Endodermal cell (in vitro differentiated cells): Measurements from ENCODE around the gene DUOXA2. TPM values are rescaled to one million over a fixed set of nuclear protein-coding genes. Genes with fewer than 3 reads are reported as not detected.

Experiments
- DNase-seq: peaks from one replicate; pipeline ENCODE4 v3.0.0-alpha.2; 2017
- H3K27ac ChIP-seq: 2 replicates; pipeline ENCODE4 v1.5.1; 2013; ENCODE audit warnings: mild to moderate bottlenecking, low read depth, low read length, moderate library complexity
- H3K27me3 ChIP-seq: 2 replicates; pipeline ENCODE4 v1.6.1; 2013; ENCODE audit warnings: mild to moderate bottlenecking, low read length, moderate library complexity; ENCODE audit not compliant: insufficient read depth, control insufficient read depth, poor library complexity, severe bottlenecking
- H3K36me3 ChIP-seq: 2 replicates; pipeline ENCODE4 v1.7.0; 2013; ENCODE audit warnings: mild to moderate bottlenecking, low read length, moderate library complexity; ENCODE audit not compliant: control insufficient read depth, insufficient read depth
- H3K4me1 ChIP-seq: one replicate; pipeline ENCODE4 v1.7.0; 2013; ENCODE audit warnings: low read length; ENCODE audit not compliant: control insufficient read depth, insufficient read depth
- H3K4me3 ChIP-seq: 2 replicates; pipeline ENCODE4 v1.5.1; 2013; ENCODE audit warnings: mild to moderate bottlenecking, low read length, moderate library complexity
- H3K9ac ChIP-seq: 2 replicates; pipeline ENCODE4 v1.6.1; 2013; ENCODE audit warnings: mild to moderate bottlenecking, low read length, moderate library complexity; ENCODE audit not compliant: poor library complexity, severe bottlenecking; ENCODE audit errors: extremely low read depth
- H3K9me3 ChIP-seq: 2 replicates; pipeline ENCODE4 v1.6.1; 2013; ENCODE audit warnings: mild to moderate bottlenecking, low read length, moderate library complexity; ENCODE audit not compliant: control insufficient read depth
- H3K27ac Mint-ChIP-seq: 2 replicates; pipeline ENCODE4 v1.8.0; 2020; ENCODE audit warnings: mixed read lengths
- H3K27me3 Mint-ChIP-seq: 2 replicates; pipeline ENCODE4 v1.8.0; 2021; ENCODE audit warnings: mild to moderate bottlenecking, mixed read lengths; ENCODE audit not compliant: insufficient read depth
- H3K36me3 Mint-ChIP-seq: 2 replicates; pipeline ENCODE4 v1.8.0; 2020; ENCODE audit warnings: low read depth, mixed read lengths
- H3K4me1 Mint-ChIP-seq: 2 replicates; pipeline ENCODE4 v1.8.0; 2020; ENCODE audit warnings: mixed read lengths
- H3K4me3 Mint-ChIP-seq: 2 replicates; pipeline ENCODE4 v1.8.0; 2020; ENCODE audit warnings: mild to moderate bottlenecking, moderate library complexity, mixed read lengths
- H3K9me3 Mint-ChIP-seq: 2 replicates; pipeline ENCODE4 v1.8.0; 2020; ENCODE audit warnings: mild to moderate bottlenecking, mixed read lengths
- WGBS, 2 experiments: methylation state at CpG; one replicate each; pipeline versions ENCODE4 v1.1.5 to v1.1.7; 2013; ENCODE audit warnings: missing lambda C conversion rate in 2 of 2, mixed read lengths in 1 of 2; ENCODE audit not compliant: insufficient coverage in 1 of 2, insufficient read length in 1 of 2; 5-methylcytosine and 5-hydroxymethylcytosine counted together
- total RNA-seq, 2 donors: library from RNA; stranded (reverse); fragmentation: NEBNext Ultra II Directional in 1 of 2; extraction: Animal tissue kit (Norgen Biotek cat#: 25700) in 1 of 2; gene quantifications; 2 replicates in 1 of 2; 3 replicates in 1 of 2; pipeline ENCODE4 v1.2.1, GENCODE V29; 2021
- TF ChIP-seq, protein P1 (sequence below): fragments of 200-600 bp; sonication (generic); conservative IDR thresholded peaks from 2 replicates; pipeline ENCODE4 v1.5.0; 2021; ENCODE audit warnings: antibody characterized with exemption, mild to moderate bottlenecking

The DUOXA2 gene
- total RNA-seq, 2 donors from 2014 or later = not detected

DNA sequence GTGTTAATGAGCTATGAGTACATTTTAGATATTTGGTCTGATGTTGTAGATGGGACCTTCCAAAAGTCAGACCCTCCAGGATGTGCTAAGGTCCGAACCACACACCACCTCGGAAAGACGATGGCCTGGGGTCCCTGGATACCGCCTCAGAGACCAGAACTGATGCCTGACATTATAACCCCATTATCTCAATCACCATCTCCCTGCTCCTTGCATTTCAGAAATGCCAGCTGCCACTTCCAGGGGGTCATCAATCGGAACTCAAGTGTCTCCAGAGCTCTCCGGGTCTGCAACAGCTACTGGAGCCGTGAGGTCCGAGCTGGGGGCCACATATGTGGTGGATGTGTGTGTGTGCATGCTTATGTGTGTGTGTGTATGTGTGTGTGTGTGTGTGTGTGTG, 23.6 kb downstream of the DUOXA2 start:
- H3K36me3 ChIP-seq = no peaks in the 10 kb centered on the region
- no peak overlapping the region for H3K27ac Mint-ChIP-seq
- no peak overlapping the region for H3K9ac ChIP-seq
- H3K27me3 ChIP-seq = peaks cover 56% of the 10 kb centered on the region
- no peaks in the 10 kb centered on the region for H3K9me3 ChIP-seq
- 88 to 92% methylated on average over 4 to 8 of the region's 8 CpGs for WGBS, 2 experiments
- peaks cover 3% of the 10 kb centered on the region for H3K4me1 Mint-ChIP-seq
- H3K27me3 Mint-ChIP-seq = peaks cover 53% of the 10 kb centered on the region
- TF ChIP-seq, protein P1, sequence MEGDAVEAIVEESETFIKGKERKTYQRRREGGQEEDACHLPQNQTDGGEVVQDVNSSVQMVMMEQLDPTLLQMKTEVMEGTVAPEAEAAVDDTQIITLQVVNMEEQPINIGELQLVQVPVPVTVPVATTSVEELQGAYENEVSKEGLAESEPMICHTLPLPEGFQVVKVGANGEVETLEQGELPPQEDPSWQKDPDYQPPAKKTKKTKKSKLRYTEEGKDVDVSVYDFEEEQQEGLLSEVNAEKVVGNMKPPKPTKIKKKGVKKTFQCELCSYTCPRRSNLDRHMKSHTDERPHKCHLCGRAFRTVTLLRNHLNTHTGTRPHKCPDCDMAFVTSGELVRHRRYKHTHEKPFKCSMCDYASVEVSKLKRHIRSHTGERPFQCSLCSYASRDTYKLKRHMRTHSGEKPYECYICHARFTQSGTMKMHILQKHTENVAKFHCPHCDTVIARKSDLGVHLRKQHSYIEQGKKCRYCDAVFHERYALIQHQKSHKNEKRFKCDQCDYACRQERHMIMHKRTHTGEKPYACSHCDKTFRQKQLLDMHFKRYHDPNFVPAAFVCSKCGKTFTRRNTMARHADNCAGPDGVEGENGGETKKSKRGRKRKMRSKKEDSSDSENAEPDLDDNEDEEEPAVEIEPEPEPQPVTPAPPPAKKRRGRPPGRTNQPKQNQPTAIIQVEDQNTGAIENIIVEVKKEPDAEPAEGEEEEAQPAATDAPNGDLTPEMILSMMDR = no peak
- no peak overlapping the region for H3K4me3 Mint-ChIP-seq
- H3K4me1 ChIP-seq = no peaks in the 10 kb centered on the region
- no peaks in the 10 kb centered on the region for H3K36me3 Mint-ChIP-seq
- no peak for DNase-seq
- H3K4me3 ChIP-seq = no peak overlapping the region
- H3K9me3 Mint-ChIP-seq = no peaks in the 10 kb centered on the region
- H3K27ac ChIP-seq = no peak overlapping the region

DNA sequence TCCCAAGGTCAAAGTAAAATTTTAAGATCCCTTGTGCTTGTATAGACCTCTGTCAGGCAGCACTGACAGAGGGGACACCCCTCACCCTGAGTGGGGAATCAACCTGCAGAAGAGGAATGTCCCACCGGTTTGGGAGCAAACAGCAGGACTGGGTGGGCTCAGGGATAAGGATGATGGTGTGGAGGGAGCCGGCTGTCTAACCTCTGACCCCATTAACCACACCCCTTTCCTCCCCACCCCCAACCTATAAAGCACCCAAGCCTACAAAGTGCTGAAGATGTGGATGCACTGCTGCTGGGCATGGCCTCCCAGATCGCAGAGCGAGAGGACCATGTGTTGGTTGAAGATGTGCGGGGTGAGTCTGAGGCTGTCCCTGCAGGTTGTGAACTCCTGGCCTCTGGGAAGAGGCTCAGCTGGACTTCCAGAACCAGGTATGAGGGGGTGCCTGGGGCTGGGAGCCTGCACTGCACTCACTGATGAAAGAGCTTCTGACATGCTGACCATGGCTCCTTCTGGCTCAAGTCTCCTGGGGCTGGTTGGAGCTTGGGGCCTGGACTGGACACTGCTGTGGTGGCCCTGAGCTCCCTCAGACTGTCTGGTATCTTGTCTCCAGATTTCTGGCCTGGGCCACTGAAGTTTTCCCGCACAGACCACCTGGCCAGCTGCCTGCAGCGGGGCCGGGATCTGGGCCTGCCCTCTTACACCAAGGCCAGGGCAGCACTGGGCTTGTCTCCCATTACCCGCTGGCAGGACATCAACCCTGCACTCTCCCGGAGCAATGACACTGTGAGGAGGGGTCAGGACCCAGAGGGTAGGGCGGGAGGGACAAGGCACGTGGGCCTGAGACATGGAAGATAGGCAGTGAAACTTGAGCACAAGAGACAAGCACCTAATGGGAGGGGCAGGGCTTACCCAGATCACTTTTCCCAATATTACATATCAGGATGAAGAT, 25.0 kb downstream of the DUOXA2 start:
- TF ChIP-seq, protein P1 = no peak
- no peak overlapping the region for H3K9ac ChIP-seq
- no peak overlapping the region for H3K4me3 Mint-ChIP-seq
- H3K36me3 Mint-ChIP-seq = no peaks in the 10 kb centered on the region
- H3K4me3 ChIP-seq = no peak overlapping the region
- no peaks in the 10 kb centered on the region for H3K36me3 ChIP-seq
- H3K27ac Mint-ChIP-seq = no peak overlapping the region
- no peaks in the 10 kb centered on the region for H3K9me3 Mint-ChIP-seq
- H3K27me3 ChIP-seq = peaks cover 42% of the 10 kb centered on the region
- H3K4me1 Mint-ChIP-seq = peaks cover 3% of the 10 kb centered on the region
- H3K4me1 ChIP-seq = no peaks in the 10 kb centered on the region
- H3K9me3 ChIP-seq = no peaks in the 10 kb centered on the region
- DNase-seq = no peak
- H3K27me3 Mint-ChIP-seq = peaks cover 43% of the 10 kb centered on the region
- no peak overlapping the region for H3K27ac ChIP-seq
- 91 to 100% methylated on average over 3 to 11 of the region's 12 CpGs for WGBS, 2 experiments

DNA sequence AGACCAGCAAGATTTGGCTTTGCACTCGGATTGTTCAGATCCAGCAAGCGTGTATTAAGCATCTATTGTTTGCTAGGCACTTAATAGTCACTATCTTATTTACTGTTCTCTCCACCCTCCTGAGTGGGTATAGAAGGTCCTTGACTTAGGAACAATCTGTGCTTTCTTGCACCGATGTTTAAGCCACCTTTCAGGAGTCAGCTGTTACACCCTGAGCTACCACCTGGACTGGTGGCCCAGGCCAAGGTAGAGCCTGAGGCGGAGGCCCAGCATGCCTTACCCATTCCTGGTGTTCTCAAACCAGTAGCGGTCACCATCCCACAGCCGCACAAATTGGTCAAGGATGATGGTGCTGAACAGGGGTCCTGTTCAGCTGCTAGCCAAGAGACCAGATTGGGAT, 25.6 kb downstream of the DUOXA2 start:
- Mint-ChIP-seq H3K4me1 (peaks cover 3% of the 10 kb centered on the region), H3K4me3 (no peak overlapping the region), H3K27me3 (peaks cover 42% of the 10 kb centered on the region), H3K27ac (no peak overlapping the region), H3K36me3 (no peaks in the 10 kb centered on the region), H3K9me3 (no peaks in the 10 kb centered on the region)
- H3K27ac ChIP-seq = no peak overlapping the region
- DNase-seq = no peak
- WGBS, 2 experiments = 88 to 97% methylated on average over 5 to 6 of the region's 6 CpGs
- no peaks in the 10 kb centered on the region for H3K9me3 ChIP-seq
- H3K9ac ChIP-seq = no peak overlapping the region
- peaks cover 35% of the 10 kb centered on the region for H3K27me3 ChIP-seq
- H3K36me3 ChIP-seq = no peaks in the 10 kb centered on the region
- no peaks in the 10 kb centered on the region for H3K4me1 ChIP-seq
- TF ChIP-seq, protein P1 = no peak
- no peak overlapping the region for H3K4me3 ChIP-seq
